Activated T-helper 1 cell treated with anti-CD3 and anti-CD28 coated beads, Interleukin-2, amount 50 U/mL, for 16 hours (primary cell): ENCODE data around the gene EPN1.

ENCODE experiments used
- DNase-seq, 2 donors: peaks; one replicate each; pipeline ENCODE4 v3.0.0-alpha.2; 2020; ENCODE audit warnings: low read depth in 1 of 2, low spot score in 1 of 2

EPN1 gene

DNA sequence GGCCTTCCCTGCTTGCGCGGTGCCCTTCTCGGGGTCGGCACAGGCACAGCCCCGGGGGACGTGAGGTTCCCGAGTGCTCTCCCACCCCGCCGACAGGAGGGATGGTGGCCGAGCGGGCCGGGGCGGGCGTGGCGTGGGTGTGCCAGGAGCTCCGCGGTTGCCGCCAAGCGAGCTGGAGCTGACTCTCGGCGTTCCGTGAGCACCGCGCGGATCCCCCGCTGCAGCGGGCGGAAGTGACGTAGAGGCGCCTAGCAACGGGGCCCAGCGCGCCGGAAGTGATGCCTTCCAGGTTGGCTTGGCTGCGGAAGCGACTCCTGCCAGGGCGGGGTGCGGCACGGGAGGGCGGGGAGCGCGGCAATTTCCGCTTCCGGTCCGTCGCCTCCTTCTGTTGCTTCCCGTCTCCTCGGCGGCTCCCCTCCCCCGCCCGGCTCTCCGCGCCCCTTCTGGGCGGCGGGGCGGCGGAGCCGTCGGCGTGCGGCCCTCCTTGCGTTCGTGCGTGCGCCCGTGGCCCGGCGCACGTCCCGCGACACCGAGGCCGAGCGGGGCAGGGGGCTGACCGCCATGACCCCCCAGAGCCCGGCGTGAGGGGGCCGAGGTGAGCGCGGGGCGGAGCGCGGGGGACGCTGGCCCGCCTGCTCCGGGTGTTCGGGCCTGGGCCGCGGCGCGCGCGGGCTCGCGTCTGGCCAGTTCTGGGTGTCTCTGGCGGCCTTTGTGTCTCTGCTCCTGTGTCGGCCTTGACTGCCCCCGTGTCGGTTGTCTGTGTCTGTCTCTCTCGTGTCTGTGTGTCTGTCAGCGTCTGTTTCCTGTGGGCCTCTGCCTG lies at the start of gene EPN1:
Gene EPN1, plus strand, starts transcription at position 386 of the 820 bp plus-strand sequence. CDS start 3,402 bp downstream, outside the sequence.
- DNase-seq: peak; percentile 96 to 98

DNA sequence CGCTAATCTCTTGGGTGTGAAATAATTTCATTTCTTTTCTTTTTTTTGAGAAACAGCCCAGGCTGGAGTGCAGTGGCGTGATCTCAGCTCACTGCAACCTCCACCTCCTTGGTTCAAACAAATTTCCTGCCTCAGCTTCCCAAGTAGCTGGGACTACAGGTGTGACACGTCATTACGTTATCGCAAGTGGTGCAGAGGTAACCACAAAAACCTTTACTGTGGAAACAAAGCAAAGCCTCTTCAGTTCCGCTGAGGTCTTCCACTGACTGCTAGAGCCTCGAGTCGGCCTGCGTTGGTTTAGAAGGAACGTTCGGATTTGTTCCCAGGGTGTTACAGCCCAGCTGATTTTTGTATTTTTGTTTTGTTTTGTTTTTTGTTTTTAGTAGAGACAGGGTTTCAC lies 48.7 kb upstream of the EPN1 start:
- no peak for DNase-seq

DNA sequence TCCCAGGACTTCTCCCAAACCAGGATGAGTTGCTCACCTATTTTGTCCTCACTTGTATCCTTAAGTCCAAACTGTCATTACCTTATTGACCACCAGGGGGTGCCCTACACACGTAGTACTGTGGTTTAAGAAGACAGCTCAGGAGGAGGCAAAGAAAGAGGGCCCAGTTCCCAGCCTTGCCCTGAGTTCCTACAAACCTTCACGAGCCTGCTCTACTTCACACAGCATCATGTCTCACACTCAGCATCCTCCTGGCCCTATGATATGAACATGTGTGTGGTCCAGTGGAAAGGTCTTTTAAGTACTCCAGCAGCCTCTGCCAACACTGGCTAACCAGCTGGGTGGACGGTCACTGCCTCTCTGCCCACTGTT lies 42.6 kb upstream of the EPN1 start:
- peak; percentile 64 to 73 for DNase-seq

DNA sequence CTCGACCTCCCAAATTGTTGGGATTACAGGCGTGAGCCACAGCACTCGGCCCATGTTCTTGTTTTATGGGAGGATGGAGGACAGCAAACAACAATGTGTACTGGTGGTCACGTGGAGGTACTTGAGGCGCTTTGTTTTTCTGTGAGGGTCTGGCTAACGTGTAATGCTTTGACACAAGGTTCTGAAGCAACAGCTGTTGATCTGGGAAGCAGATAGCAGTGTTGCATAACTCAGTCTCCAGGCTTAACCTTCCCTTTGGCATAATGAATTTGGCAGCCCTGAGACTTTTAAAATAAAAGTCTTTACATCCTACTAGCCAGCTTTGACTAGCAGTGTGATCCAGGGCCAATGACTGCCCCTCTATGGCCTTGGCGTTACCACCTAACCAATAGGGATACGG lies 41.2 kb upstream of the EPN1 start:
- no peak for DNase-seq

DNA sequence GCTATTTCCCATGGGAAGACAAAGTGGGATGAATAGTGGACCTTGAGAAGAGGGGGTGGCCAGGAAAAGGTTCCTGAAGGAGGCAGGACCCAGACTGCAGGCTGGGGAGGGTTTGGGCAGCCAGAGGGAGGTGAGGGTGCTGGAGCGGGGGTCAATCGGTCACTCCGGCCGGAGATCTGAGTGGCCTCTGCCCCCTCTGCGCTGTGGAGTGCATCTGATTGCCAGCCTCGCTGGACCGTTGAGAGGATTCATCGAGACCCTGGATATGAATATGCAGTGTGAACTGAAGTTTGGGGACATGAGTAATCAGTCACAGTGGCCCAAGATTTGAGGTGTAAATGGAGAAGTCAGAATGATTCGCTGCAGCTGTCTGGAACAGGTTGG lies 39.7 kb upstream of the EPN1 start:
- no peak for DNase-seq

DNA sequence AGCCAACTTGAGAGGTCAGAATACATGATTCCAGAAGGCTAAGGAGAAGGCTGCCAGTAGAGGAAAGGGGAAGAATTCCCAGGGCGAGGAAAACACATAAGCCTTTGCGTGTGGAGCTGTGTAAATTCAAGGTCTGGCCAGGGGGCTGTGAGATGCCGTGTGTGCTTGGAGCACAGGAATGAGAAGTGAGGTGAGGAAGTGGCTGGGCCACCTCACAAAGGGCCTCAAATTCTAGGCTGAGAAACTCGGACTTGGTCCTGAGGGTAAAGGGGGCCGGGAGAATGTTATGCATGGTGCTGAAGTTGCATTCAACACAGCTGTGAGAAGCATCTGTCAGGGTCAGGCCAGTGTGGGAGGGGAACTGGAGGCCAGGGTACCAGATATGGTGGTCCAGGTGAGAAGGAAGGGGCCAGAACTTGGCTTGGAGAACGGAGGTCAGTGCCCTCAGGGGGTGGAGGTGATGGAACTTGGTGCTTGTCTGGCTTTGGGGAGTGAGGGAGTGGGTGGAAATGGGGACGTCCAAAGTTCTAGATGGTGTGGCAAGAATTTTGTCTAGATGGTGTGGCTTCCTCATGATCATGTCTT lies 39.1 kb upstream of the EPN1 start:
- no peak for DNase-seq

DNA sequence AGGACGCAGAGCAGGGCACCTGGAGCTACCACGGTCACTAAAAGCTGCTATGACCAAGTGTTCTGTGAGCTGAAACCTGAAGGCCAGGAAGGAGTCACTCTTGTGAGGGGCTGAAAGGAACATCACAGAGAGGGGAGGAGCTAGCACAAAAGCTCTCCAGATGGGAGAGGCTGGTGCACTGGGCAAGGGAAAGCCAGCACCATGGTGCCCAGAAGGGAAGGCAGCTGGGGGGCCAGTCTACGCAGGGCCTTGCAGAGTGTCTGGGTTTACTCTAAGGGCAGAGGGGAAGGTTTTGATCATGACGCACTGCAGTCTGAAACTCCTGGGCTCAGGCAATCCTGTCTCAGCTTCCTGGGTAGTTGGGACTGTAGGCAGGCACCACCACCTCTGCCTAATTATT lies 38.3 kb upstream of the EPN1 start:
- no peak for DNase-seq

DNA sequence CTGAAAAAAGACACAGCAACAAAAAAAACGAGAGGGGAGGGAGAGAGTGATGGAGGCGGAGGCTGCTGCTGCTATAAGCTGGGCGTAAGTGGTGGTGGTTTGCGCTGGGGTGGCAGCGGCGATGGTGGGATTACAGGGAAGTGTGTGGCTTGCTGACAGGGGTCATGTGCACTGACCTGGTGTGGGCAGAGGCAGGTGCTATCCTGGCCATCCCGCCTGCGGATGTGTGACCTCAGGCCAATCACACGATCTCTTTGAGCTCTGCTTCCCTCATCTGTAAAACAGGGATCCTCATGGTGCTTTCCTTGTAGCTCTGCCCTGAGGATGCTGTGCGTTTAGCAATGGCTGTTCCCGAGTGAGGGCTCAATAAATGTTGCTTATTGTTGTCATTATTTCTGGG lies 37.5 kb upstream of the EPN1 start:
- DNase-seq: no peak

DNA sequence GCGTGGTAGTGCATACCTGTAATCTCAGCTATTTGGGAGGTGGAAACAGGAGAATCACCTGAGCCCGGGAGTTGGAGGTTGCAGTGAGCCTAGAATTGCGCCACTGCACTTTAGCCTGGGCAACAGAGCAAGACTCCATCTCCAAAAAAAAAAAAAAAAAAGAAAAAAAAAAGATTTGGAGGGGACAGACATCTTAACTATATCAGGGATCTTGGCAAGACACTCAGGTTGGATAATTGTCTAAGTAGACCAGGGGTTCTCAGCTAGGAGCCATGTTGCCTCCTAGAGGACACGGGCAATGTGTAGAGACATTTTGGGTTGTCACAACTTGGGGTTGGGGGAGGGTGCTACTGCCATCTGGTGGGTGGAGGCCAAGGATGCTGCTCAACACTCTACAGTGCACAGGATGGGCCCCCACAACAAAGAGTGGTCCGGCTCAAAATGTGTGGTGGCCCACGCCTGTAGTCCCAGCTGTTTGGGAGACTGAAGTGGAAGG lies 36.1 kb upstream of the EPN1 start:
- no peak for DNase-seq

DNA sequence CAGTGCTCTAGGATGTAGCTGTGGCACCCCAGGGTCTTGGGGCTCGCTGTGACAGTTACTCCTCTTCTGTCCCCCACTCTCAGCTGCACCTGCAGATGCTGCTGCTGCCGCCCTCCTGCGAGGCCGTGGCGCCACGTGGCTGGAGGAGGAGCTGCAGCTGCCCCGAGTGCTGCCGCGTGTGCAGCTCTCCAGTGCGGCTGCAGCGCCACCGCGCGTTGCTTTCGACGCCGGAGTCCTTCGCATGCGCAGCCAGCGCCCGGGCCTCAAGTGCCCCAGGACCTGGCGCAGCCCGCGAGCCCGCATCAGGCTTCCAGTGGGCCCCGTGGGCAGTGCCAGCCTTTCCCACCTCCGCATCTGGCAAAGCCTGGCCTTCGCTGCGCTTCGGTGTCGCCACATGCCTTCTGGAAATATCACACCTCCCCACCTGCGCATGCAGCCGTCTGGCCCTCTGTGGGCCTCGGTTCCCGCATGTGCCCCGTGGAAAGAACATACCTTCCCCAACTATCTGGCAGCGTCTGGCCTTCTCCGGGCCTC lies 34.9 kb upstream of the EPN1 start:
- no peak for DNase-seq

DNA sequence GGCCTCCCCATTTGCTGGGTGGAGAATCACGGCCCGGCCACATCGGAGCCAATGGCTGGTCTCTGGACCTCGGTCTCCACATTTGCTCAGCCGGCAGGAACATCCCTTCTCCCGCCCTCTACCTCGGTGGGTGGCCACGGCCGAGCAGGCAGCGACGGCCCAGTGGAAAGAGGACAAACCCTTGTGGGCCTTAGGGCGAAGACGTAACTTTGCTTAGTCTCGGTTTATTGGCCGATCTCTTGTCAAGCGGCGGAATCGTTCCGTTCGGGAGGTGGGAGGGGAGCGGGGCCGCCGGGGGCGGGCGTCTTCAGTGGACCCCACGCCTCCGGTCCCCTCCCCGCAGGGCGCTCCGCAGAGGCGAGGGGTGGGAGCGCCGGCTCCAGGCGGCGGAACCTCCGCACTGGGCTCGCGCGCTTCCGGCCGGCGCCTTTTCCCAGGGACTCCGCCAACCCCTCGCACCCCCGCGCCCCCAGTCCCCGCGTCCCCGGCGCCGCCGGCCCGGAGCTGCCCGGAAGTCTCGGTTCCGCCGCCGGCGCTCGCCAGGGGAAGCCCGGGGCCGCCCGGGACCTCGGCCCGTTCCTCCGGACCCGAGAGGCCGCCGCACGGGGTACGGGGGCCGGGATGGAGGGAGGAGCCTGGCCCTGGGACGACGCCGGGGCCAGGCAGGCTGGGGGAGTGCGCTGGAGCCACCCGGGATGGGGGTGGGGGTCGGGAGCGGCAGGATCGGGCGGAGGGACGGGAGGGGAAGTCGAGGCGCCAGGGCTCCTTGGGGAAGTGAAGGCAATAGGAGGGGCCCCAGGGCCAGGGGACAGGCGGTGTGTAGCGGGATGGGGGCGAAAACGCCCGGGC lies 34.2 kb upstream of the EPN1 start, which contains the start of gene ZNF580:
Gene ZNF580, plus strand, starts transcription at position 426 of the 849 bp plus-strand sequence. CDS start 1,507 bp downstream, outside the sequence.
- DNase-seq: no peak

DNA sequence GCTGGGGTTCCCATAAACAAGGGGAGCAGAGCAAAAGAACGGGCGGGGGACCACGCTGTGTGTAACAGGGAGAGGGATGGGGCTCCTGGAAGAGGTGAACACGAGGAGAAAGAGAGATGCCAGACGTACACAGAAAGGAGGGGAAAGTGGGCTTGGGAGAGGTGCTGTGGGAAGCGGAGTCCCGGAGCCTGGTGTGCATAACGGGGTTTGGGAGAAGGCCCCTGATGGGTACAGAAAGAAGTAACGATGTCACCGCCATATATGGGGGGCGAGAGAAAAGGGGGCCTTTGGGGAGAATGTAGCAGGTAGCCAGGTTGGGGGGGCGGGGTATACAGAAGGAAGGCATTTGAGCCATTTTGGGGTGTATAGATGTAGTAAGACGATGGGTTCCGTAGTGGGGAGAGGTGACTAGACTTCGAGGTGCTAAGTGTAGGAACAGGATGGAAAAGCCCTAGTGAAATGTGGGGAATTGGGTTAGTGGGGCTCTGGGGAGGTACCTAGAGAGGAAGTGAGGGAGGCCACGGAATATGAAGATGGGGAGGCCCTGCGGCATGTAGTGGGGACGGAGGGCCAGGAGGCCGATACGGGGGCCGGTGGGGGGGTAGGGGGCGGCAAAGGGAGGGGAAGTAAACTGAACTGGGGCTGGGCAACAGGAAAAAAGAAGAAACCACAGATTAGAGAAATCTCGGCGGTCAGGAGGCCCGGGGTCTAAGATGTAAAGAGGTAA lies 33.4 kb upstream of the EPN1 start:
- no peak for DNase-seq

DNA sequence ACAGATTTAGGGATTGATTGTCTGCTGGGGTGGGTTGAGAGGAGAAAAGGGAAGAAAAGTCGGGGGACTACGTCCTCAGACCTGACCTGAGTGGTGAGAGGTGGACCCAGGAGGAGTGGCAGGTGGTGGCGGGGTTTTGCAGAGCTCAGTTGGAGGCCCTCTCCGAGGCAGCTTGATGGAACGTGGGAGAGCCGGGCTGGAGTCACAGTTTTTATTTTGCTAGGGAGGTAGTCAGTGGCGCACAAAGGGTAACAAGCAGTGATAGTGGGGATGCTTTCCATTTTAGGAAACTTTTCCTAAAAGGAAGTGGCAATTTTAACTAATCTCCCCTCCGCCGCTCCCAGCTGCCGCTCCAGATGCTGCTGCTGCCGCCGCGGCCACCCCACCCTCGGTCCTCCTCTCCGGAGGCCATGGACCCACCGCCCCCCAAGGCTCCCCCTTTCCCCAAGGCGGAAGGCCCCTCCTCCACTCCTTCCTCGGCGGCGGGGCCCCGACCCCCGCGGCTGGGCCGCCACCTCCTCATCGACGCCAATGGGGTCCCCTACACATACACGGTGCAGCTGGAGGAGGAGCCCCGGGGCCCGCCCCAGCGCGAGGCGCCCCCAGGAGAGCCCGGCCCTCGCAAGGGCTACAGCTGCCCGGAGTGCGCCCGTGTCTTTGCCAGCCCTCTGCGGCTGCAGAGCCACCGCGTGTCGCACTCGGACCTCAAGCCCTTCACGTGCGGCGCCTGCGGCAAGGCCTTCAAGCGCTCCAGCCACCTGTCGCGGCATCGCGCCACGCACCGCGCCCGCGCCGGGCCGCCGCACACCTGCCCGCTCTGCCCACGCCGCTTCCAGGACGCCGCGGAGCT lies 32.6 kb upstream of the EPN1 start:
- no peak for DNase-seq

DNA sequence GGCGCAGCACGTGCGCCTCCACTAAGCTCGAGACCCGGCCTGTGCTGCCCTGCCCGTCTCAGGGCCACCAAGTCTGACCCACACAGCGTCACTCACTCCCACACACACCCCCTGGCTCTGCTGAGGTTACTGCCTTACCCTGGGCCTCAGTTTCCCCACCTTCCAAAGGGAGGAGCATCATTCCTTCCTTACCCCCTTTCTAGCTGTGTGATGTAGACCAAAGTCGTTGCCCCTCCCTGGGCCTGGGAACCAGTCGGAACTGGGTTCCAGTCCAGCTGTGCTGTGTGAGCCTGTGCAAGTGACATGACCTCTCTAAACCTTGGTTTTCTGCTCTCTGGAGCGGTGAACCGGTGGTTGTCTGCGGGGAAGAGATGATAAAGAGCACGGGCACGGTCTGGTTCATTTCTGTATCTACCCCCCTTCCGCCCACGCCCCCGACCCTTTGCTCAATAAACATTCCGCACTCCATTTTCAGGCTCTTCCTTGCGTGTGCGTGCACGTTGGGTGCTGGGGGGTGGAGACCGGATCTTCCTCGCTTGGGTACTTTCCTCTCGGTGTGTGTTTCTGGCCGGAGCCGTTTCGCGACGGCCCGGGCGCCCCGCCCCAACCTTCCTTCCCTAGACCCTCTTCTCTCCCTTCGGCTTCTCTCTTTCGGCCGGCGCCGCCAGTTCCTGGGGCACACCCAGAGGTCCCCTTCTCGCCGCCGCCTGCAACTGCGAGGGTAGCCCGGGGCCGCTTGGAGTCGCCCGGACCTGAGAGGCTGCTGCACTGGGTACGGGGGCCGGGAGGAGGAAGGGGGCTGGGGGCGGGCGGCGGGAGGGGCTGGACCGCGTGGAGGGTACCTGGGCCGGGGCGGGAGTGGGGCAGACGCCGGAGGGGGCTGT lies 31.8 kb upstream of the EPN1 start, which contains the start of gene ZNF581:
Gene ZNF581, plus strand, starts transcription at position 647 of the 884 bp plus-strand sequence. CDS start 923 bp downstream, outside the sequence.
- peak; percentile 59 to 68 for DNase-seq

DNA sequence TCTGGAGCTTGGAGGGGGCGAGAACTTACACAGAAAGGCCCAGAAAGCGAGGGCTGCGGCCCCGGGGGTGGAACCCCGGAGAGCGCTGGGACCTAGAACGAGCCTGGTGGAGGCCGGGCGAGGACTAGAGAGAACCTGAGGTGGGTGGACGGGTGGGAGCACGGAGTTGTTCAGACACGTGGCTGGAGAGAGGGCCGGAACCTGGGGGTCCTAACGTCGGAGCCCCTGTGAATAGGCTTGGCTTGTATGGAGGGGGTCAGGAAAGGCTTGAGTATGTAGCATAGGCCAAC lies 31.2 kb upstream of the EPN1 start:
- no peak for DNase-seq

DNA sequence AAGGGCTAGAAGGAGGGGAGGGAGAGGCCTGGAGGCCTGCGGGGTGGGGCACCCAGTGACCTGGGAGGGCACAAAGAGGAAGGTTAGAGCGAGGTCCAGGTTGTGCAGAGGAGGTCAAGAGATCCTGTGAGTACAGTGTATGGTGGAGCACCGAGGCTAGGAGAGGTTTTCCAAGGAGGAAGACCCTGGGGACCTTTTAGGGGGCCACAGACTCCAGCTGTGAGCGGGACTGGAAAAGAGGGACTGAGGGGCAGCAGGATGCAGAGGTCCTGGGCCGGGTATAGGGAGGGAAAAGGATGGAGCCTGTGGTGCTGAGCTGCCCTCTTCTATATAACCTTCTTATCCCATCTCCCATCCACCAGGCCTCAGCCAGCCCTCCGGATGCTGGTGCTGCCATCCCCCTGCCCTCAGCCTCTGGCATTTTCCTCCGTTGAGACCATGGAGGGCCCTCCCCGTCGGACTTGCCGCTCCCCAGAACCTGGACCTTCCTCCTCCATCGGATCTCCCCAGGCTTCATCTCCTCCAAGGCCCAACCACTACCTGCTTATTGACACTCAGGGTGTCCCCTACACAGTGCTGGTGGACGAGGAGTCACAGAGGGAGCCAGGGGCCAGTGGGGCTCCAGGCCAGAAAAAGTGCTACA lies 30.7 kb upstream of the EPN1 start:
- no peak for DNase-seq

DNA sequence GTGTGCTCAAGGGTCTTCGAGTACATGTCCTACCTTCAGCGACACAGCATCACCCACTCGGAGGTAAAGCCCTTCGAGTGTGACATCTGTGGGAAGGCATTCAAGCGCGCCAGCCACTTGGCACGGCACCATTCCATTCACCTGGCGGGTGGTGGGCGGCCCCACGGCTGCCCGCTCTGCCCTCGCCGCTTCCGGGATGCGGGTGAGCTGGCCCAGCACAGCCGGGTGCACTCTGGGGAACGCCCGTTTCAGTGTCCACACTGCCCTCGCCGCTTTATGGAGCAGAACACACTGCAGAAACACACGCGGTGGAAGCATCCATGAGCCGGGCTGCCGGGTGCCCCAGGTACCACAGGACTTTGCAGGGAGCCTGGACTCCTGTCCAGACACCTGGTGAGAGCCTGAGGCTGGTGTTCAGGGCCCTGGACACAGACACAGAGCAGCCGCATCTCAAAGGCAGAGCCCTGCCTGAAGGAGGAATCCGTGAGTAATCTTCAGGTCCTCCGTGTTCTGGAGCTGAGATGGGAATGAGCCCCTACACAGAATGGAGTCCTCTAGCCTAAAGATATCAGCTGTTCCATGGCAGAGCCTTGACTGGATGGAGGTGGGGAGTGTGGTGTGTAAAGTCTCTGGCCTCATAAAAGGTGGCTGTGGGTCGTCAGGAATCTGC lies 30.0 kb upstream of the EPN1 start:
- no peak for DNase-seq

DNA sequence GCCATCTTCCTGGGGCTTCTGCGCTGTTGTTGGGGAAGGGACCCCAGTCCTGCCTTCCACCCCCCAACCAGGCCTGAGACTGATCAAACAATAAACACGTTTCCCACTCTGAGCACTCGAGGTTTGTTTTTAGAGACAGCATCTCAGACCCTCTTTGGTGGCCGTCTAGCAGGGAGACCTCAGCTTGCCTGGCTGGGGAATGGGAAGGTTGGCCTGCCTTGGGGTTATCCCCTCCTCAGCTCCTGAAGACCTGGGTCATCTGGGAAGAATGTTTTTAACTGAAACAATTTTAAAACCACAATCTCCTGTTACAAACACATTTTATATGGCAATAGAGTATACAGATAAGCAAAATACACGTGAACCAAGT lies 29.5 kb upstream of the EPN1 start:
- DNase-seq: no peak
